Measurements from ENCODE around the gene GRHPR.
"Not testable (repeated sequence)": the region's sequence is repeated elsewhere in the genome, so short reads cannot be mapped to it uniquely, and the experiment has no call there.

The GRHPR gene

DNA sequence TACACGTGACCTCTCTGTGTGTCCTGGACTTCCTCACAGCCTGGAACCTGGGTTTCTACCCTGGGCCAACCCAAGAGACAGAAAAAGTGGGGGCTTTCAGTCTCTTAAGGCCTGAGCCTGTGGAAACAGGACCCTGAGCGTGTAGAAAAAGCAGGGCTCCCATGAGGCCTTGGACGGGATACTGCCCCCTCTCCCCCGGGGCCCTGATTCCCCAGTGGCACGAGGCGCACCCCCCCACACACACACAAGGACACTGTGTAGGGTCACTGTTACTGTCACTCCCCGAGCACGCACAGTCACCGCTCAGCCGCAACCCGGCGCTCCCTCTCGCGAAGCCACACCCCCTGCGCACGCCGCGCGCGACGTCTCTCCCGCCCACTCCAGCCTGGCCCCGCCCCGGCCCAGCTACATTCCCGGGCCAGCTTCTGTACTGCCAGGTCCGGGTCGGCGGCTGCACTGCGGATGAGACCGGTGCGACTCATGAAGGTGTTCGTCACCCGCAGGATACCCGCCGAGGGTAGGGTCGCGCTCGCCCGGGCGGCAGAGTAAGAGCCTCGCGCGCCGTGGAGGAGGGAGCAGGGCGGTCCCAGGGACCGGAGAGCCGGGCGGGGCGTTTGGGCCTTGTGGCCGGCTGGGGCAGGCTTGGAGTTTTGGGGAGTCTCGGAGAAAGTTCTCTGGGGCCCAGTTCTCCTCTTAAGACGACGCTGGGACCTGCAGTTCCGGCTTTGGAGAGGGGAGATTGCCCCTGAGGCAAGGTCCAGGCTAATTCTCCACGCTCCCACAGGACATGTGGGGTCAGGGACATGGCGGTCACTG, at the start of gene GRHPR:
Gene GRHPR, plus strand, starts transcription at position 408 of the 816 bp plus-strand sequence. Its CDS starts 55 bp downstream, at position 463.
- DNase-seq (ENCODE audit: low read depth): peak; percentile 83

DNA sequence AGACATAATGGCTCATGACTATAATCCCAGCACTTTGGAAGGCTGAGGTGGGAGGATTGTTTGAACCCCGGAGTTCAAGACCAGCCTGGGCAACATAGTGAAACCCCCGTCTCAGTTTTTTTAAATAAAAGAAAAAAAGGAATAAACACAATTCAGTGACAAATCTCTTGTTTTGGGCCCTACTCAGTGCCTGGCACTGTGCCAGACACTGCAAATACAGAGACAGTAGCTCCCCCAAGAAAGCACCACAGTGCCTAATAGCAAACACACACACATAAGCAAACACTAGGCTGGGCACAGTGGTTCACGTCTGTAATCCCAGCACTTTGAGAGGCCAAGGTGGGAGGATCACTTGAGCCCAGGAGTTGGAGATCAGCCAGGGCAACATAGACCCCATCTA, 49.7 kb upstream of the GRHPR start:
- no peak for DNase-seq (ENCODE audit: low read depth)

DNA sequence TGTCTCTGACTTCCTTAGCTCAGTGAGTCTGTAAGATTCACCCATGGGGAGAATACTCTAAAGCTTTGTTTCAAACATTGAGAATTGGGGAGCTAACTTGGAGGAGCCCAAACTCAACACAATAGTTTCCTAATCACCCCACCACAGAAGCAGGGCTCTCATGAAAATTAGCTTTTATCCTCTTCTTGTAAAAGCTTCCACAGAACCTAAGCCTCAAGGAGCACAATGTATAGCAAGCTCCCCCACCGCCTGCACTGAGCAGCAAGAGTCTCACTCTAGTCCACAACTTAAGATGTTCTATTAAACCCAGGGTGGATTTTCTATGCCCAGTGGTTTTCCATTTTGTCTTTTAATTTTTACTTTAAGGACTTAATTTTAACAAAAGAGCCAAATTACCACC, 48.9 kb upstream of the GRHPR start:
- DNase-seq (ENCODE audit: low read depth): no peak

DNA sequence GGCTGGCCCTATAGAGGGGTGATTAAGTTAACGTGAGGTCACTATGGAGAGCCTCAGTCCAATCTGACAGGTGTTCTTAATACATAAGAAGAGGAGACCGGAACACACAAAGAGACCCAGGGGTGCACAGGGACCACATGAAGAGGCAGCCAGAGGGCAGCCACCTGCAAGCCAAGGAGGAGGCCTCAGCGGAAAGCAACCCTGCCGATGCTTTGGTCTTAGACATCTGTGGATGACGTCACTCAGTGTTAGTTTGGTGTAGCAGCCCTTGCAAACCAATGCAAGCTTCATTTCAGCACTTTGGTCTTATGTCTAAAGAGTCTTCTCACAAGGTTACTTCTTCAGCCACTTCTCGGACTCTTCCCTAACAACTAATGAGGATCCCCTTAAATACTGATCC, 47.6 kb upstream of the GRHPR start:
- no peak for DNase-seq (ENCODE audit: low read depth)

DNA sequence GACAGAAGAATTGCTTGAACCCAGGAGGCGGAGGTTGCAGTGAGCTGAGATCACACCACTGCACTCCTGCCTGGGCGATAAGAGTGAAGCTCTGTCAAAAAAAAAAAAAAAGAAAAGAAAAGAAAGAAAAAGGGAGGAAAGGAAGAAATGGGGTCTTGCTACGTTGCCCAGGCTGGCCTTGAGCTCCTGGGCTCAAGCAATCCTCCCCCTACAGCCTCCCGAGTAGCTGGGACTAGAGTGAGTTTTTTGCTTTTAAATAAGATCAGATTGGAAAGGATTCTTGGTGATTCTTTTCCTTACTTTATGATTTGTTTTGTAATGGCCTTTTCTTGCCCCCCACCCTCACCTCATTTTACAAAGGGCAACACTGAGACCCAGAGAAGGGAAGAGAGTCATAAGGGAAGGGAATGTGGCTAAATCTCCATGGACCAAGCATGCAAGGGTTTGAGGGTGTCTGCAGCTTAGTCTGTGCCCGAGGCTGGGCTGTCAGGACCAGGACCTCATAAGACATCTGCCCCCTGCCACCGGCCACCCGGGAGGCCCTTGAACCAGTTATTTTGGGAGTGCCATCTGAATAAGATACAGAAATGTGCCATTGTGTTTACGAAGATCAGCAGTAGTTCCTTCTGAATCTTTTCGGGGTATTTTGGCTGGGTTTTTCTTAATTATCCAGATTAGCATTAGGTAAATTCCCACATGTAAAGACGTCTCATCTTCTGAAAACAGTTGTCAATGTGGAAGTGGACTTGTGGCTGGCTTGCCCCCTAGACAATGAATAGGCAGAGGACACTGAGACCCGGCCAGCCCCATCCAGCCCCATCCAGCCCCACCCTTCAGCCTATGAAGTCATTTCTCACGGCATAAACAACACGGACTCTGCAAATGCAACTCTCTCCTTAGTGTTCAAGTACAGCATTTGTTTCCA, 44.5 kb upstream of the GRHPR start:
- no peak for DNase-seq (ENCODE audit: low read depth)

DNA sequence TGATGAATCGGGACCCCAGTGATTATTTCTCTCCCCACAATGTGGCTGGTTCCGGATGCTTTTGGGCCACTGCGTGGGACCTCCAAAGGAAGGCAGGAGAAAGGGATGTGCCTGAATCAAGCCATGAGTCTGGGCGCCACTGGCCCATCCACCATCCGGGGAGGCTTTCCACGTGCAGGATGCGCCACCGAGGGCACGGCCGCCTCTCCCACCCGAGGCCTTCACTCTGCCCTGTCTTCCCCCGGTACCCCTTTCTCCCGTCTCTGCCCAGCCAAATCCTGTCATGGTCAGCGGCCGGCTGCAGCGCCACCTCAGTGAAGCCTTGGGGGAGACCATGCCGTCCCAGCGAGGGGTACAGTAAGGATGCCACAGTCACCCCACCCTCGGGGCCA, 43.9 kb upstream of the GRHPR start:
- no peak for DNase-seq (ENCODE audit: low read depth)

DNA sequence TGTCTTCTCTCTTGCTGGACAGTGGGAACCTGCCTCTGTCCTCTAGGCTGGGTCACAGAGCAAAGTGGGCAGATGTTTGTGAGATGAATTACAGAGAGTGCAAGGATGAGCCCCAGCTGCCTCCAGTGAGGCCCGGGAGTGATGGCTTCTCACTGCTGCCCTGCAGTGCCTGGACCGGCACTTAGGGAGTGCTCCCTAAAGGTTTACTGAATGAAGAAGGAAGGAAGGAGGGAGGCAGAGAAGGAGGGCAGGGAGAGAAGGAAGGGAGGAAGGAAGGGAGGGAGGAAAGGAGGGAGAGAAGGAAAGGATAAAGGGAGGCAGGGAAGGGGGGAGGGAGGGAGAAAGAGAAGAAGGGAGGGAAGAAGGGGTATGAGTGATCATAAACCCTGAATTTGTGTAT, 42.7 kb upstream of the GRHPR start:
- DNase-seq (ENCODE audit: low read depth): no peak

DNA sequence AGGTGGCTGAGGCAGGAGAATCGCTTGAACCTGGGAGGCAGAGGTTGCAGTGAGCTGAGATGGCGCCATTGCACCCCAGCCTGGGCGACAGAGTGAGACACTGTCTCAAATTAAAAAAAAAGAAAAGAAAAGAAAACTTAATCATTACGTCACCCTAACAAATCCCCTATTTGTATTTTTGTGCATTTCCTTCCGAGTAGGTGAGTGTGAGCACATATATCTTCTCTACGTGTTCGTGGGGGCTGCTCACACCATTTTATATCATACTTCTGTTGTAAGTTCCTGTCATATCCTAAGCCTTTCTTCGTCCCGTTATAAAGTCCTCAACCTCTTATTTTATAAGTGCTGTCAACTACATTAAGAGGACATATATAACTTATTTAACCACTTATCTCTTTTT, 41.9 kb upstream of the GRHPR start:
- no peak for DNase-seq (ENCODE audit: low read depth)

DNA sequence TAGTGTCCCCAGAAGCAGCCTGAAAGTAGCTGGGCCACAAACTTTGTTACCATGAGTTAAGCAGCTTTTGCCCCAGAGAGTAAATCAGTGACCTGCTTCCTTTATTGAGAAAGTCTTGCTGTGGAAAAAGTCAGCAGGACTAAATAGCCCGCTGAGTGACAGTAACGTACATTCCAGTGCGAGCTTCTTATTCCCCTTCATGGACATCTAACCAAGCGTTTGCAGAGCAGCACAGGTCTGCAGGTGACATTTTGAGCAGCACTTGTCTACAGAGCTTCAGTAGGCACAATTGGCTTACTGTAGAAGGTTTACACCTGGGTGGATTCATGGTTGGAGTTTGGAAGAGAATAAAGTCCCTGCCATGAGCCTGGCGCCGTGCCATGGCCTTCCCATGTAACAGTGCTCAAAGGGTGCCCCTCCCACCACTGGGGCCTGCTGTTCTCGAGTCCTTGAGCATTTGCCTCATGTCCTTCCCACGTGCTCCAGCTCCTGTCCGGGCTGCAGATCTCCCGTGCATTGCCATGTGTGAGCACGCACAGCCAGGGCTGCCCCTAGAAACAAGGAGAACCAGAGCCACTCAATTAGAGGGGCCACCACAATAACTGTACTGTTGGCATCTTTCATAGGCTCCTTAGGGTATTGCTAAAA, 41.3 kb upstream of the GRHPR start:
- DNase-seq (ENCODE audit: low read depth): no peak

DNA sequence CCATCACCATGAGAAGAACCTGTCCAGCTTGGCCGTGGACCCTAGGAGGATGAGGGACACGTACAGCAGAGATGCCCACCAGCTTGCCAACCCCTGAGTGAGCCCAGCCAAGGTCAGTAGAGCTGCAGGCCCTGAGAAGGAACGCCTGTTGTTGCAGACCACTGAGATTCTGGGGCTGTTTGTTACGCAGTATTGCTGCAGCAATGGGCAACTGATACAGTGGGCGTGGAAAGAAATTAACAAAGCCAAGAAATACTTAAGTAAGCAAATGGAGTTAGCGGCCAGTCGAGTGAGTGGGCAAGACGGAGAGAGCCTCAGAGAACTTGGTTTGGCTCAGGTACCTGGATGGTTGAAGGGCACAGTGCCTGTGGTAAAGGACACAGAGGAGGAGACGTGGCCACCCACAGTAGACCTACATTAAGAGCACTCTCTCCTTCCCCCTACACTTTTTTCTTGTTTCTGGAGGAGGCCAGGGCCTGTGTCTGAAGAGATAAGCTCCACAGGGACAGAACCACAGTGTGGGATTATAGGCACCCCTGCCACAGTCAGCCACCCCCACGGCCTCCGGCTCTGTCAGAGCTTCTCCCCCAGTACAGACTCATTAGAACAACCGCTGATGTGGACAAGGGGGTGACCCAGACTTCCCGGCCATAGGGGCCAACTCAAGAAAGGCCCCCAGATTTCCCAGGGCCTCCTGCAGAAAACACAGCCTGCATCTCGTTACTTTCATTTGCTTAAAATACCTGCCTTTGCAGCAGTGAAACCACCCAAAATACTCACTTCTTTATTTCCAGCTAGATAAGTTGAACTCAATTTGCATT, 40.1 kb upstream of the GRHPR start:
- DNase-seq (ENCODE audit: low read depth): no peak

DNA sequence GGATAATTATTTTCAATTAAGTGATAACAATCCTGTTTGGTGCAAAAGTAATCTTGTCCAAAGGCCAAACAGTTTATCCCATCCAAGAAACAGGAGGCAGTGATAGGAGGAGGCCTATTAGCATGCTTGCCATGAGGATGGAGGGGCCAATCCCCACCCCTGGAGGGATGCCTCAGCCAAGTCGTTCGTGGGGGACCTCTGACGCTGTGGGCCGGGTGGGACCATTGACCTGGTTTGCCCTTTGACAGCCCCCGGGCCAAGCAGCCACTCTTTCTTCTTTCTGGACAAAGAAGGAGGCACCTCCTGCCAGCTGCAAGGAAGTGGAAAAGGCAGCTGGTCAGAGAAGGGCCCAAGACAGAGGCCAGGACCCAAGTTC, 39.5 kb upstream of the GRHPR start:
- DNase-seq (ENCODE audit: low read depth): no peak

DNA sequence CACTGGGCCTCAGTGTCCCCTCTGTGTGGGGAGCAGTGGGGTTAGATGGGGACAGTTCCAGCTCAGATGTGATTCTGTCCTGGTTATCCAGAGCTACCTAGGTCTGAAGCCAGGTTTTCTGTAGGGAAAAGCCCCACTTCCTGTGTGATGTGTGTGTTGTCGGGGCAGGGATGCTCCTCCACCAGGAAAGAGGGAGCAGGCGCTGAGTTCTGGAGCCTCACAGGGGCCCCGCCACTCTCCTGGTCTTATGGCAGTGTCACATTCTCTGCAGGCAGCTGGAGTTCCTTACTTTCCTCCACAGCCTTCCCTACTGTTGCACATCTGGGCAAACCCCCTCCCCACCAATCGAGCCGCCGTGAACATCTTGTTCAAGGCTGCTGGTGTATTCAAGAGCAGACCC, 39.1 kb upstream of the GRHPR start:
- DNase-seq (ENCODE audit: low read depth): no peak

DNA sequence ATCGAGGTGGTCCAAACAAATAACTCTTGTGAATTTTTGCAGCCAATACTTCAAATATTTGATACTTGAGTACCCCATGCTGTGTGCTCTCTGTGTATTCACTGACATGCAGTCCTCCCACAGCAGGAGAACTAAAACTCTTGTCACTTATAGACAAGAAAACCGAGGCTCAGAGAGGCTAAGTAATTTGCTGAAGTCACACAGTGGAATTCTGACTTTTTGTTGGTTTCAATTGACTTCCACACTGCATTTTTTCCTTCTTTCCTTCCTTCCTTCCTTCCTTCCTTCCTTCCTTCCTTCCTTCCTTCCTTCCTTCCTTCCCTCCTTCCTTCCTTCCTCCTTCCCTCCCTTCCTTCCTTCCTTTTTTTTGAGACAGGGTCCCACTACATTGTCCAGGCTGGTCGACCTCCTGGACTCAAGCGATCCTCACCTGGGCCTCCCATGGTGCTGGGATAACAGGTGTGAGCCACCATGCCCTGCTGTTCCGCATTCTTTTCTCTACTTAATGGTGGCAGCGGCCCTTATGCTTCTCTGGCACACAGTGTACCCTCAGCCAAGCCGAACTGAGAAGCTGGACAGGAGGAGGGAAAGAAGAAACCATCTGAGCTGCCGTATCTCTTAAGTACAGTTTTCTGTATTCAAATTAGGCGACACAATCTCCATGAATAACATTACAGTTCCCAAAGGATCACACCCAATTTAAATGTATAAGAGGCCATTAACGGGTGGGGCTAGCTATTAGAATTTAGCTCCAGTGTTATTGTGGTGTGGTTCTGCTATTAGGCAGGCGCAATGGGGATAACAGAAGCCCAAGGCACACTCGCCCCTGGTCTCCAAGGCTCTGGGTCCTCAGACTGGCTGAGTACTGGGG, 38.4 kb upstream of the GRHPR start:
- no peak for DNase-seq (ENCODE audit: low read depth)

DNA sequence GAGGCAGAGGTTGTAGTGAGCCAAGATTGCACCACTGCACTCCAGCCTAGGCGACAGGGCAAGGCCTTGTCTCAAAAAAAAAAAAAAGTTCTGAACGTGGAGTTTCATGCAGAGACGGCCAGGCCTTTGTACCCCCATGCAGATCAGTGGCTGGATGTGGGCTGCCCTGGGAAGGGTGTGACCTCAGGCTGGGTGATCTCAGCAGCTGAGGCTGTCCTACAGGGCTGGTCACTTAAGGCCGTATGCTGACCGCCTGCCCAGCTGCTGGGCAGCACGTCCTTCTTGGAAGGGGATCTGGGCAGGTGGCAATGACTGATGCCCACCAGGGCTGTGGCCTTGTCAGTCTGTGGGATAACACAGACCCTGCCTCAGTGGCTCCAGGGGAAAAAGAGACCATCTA, 37.2 kb upstream of the GRHPR start:
- DNase-seq (ENCODE audit: low read depth): no peak

DNA sequence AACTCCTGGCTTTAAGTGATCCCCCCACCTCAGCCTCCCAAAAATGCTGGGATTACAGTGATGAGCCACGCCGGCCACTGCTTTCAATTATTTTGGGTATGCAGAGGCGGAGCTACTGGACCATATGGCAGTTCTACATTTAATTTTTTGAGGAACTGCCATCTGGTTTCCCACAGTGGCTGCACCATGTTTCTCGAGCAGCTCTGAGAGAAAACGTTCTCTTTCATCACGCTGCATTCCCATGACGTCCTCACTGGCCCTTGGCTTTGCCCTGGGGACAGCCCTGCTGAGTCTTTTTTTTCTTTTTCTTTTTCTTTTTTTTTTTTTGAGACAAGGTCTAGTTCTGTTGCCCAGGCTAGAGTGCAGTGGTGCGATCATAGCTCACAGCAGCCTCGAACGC, 35.5 kb upstream of the GRHPR start:
- no peak for DNase-seq (ENCODE audit: low read depth)

DNA sequence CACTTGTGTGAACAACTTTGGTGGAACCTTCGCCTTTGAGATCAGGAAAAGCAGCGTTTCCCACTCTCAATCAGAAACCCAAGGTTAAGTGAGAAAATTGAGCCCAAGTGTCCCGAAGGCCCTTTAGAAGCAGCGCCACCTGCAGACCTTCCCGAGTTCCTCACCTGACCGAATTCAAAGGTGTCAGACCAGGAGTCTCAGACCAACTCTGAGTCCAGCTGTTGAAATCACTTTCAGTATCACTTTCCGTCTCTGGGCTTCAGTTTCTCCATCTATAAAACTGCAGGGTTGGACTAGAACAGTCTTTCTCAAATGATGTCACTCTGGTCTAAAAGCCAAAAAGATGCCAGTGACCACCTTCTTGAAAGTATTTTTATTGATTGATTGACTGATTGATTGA, 31.7 kb upstream of the GRHPR start:
- DNase-seq (ENCODE audit: low read depth): no peak

DNA sequence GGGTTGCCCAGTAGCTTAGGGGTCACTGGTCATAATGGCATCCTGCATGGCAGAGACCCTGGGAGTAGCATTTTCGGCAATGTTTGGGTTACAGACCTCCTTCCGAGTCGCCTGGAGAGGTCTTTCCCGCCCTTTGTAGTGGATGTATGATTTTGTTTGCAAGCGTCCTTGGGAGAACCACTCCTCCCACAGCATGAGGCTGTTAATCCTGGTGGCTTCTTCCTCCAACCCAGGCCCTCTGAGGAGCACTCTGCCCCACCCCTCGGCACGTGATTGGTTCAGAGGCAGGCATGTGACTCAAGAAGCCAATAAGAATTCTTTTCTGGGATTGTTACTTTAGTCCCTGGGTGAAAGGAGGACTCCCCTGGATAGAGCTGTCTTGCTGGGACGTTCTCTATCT, 30.2 kb upstream of the GRHPR start:
- DNase-seq (ENCODE audit: low read depth): no peak

DNA sequence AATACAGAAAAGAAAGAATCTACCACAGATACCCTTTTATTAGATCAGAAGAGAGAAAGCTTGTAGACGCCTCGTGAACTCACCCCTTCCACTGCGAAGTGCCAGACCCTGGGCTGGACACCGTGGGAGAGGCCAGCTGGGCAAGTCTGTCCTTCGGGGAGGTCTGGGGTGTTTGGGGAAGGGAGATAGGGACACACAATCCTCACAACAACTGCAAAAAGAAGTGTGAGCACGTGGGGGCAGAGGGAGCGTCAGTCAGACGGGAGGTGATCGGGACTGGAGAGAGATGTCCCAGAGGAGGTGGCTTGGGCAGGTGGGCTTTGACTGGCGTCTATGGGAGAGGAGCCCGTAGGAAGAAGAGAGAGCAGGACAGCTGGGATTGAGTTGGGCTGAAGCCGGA, 27.3 kb upstream of the GRHPR start:
- DNase-seq (ENCODE audit: low read depth): no peak

DNA sequence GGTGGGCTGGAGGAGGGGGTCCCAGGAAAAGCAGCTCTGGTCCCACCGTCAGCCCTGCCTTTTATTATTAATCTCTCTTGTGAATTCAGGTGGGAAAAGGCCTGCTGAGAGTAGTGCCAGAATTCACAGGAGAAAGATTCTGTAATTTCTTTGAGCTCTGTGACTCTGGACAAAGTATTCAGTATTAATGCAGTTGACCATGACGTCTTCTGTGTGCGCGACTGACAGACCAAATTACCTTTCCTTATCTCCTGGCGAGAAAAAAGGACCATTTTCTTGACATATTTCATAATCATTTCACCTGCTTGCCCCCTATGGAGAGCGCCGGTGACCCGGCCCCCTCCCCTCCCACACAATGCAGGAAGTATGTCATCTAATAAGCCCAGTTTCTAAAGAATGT, 26.8 kb upstream of the GRHPR start:
- DNase-seq (ENCODE audit: low read depth): no peak

DNA sequence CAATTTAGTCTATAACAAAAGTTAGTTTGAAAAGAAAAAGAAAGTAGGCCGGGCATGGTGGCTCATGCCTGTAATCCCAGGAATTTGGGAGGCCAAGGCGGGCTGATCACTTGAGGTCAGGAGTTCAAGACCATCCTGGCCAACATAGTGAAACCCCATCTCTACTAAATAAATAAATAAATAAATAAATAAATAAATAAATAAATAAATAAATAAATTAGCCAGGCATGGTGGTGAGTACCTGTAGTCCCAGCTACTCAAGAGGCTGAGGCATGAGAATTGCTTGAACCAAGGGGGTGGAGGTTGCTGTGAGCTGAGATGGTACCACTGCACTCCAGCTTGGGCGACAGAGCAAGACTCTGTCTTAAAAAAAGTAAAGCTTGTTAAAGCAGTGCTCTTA, 24.5 kb upstream of the GRHPR start:
- DNase-seq (ENCODE audit: low read depth): not testable (repeated sequence)

DNA sequence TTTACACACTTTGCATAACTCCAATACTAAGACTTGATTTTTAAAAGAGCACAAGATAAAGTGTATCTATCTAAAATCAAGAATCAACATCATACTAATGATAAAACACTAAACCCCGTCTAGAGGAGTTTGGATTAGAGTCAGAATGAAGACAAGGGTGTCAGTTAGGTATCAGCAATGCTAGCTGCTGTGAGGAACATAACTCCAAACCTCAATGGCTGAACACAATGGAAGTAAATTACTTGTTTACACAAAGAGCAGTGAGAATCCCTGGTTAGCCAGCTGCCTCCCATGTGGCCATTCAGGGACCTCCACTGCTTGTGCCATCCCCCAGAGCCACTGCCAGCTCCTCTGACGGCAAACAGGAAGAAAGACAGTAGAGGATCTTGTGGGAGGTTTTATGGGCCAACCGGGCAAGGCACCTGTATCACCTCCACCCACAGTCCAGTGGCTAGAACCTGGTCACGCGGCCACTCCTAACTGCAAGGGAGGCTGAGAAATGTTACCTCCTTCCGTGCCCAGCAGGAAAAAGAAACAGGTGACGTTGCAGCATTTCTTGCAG, 24.0 kb upstream of the GRHPR start:
- no peak for DNase-seq (ENCODE audit: low read depth)
